Measurements from ENCODE around the gene LHFPL6. TPM values are rescaled to one million over a fixed set of nuclear protein-coding genes. Genes with fewer than 3 reads are reported as not detected.

Gene LHFPL6
- total and polyA plus RNA-seq, 2 experiments from 2014 or later: 7.8 to 9.5 TPM

- Mint-ChIP-seq H3K4me3 (no peak overlapping the region), H3K9me3 (peaks cover 18% of the 10 kb centered on the region), H3K36me3 (ENCODE audit: low read depth) (peaks cover 11% of the 10 kb centered on the region; the same call in 2 of the 3 replicates), H3K4me1 (peaks cover 10% of the 10 kb centered on the region; the same call in 2 of the 3 replicates), H3K27ac (no peak overlapping the region), H3K27me3 (ENCODE audit: insufficient read depth, low read depth, poor library complexity) (peaks cover 51% of the 10 kb centered on the region)
- Histone ChIP-seq H4K20me1 (replicated peaks; ENCODE audit: insufficient read depth) (peaks cover 27% of the 10 kb centered on the region), H3K4me1 (ENCODE audit: insufficient read depth) (peaks cover 6% of the 10 kb centered on the region), H3K27ac (ENCODE audit: low read depth) (no peak overlapping the region), H3K4me2 (no peak overlapping the region), H2AFZ (no peak overlapping the region), H3K36me3 (ENCODE audit: insufficient read depth) (no peaks in the 10 kb centered on the region), H3K27me3 (ENCODE audit: insufficient read depth) (peaks cover 88% of the 10 kb centered on the region), H3F3A (replicated peaks; ENCODE audit: low read depth) (no peaks in the 10 kb centered on the region), H3K4me3 (no peak overlapping the region), H3K79me2 (replicated peaks; ENCODE audit: insufficient read depth) (no peaks in the 10 kb centered on the region), H3K9me2 (ENCODE audit: insufficient read depth) (no peaks in the 10 kb centered on the region)
- TF ChIP-seq STAT1 (IDR thresholded peaks at IDR 0.05; ENCODE audit: unreplicated experiment): no peak
- TF ChIP-seq EZH2phosphoT487 (IDR thresholded peaks at IDR 0.05; ENCODE audit: unreplicated experiment): no peak
- TF ChIP-seq ZNF114 (CRISPR knock-in tag; IDR thresholded peaks at IDR 0.05): no peak
- no peak for DNase-seq (ENCODE audit: low spot score)
- no peak for ATAC-seq
Measured at GRCh38 chr13:39379667-39380655, 223.0 kb downstream of the LHFPL6 start.

GRCh38 chr13:39379118-39379517 is 223.9 kb downstream of the LHFPL6 start:
- Histone ChIP-seq H2AFZ (no peak overlapping the region), H3K9me2 (ENCODE audit: insufficient read depth) (no peaks in the 10 kb centered on the region), H3K4me2 (no peak overlapping the region), H3K27me3 (ENCODE audit: insufficient read depth) (peaks cover 80% of the 10 kb centered on the region), H3K36me3 (ENCODE audit: insufficient read depth) (no peaks in the 10 kb centered on the region), H3K4me3 (no peak overlapping the region), H3K27ac (ENCODE audit: low read depth) (no peak overlapping the region), H4K20me1 (replicated peaks; ENCODE audit: insufficient read depth) (peaks cover 21% of the 10 kb centered on the region; the same call in 1 of the 2 replicates), H3K79me2 (replicated peaks; ENCODE audit: insufficient read depth) (no peaks in the 10 kb centered on the region), H3K4me1 (ENCODE audit: insufficient read depth) (no peaks in the 10 kb centered on the region), H3F3A (replicated peaks; ENCODE audit: low read depth) (no peaks in the 10 kb centered on the region)
- Mint-ChIP-seq H3K36me3 (ENCODE audit: low read depth) (peaks cover 11% of the 10 kb centered on the region; the same call in 2 of the 3 replicates), H3K9me3 (peaks cover 18% of the 10 kb centered on the region), H3K27ac (no peak overlapping the region), H3K27me3 (ENCODE audit: insufficient read depth, low read depth, poor library complexity) (peaks cover 43% of the 10 kb centered on the region), H3K4me1 (peaks cover 3% of the 10 kb centered on the region; the same call in 1 of the 3 replicates), H3K4me3 (no peak overlapping the region)
- ATAC-seq: no peak
- DNase-seq (ENCODE audit: low spot score): no peak
- TF ChIP-seq ZNF331 (CRISPR knock-in tag; IDR thresholded peaks at IDR 0.05; ENCODE audit: low read depth) (no peak), ZNF462 (CRISPR knock-in tag; IDR thresholded peaks at IDR 0.05) (no peak), EZH2phosphoT487 (IDR thresholded peaks at IDR 0.05; ENCODE audit: unreplicated experiment) (no peak), STAT1 (IDR thresholded peaks at IDR 0.05; ENCODE audit: unreplicated experiment) (no peak), CREB1 (CRISPR knock-in tag; IDR thresholded peaks at IDR 0.05; ENCODE audit: low read depth) (no peak), POLR2AphosphoS5 (IDR thresholded peaks at IDR 0.05; ENCODE audit: low read depth) (no peak), ZNF114 (CRISPR knock-in tag; IDR thresholded peaks at IDR 0.05) (no peak), NANOG (IDR thresholded peaks at IDR 0.05; ENCODE audit: borderline replicate concordance) (no peak), JUNB (IDR thresholded peaks at IDR 0.05; ENCODE audit: unreplicated experiment) (no peak), EZH2 (IDR thresholded peaks at IDR 0.05; ENCODE audit: low read depth, unreplicated experiment) (no peak)
- TF ChIP-seq, protein P1, sequence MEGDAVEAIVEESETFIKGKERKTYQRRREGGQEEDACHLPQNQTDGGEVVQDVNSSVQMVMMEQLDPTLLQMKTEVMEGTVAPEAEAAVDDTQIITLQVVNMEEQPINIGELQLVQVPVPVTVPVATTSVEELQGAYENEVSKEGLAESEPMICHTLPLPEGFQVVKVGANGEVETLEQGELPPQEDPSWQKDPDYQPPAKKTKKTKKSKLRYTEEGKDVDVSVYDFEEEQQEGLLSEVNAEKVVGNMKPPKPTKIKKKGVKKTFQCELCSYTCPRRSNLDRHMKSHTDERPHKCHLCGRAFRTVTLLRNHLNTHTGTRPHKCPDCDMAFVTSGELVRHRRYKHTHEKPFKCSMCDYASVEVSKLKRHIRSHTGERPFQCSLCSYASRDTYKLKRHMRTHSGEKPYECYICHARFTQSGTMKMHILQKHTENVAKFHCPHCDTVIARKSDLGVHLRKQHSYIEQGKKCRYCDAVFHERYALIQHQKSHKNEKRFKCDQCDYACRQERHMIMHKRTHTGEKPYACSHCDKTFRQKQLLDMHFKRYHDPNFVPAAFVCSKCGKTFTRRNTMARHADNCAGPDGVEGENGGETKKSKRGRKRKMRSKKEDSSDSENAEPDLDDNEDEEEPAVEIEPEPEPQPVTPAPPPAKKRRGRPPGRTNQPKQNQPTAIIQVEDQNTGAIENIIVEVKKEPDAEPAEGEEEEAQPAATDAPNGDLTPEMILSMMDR (conservative IDR thresholded peaks at IDR 0.05; ENCODE audit: low read depth in 2 of 2): no peak

All from GM23338 (cell line).